OCI-LY1 (cell line): Measurements from ENCODE around the gene RAI14.

Source experiments
- CTCF ChIP-seq: fragments of 200-600 bp; sonication (generic), shearing (Covaris generic); IDR thresholded peaks from 2 replicates; pipeline ENCODE4 v1.5.1; 2017; ENCODE audit warnings: mild to moderate bottlenecking, antibody characterized with exemption, low read length, moderate library complexity, mixed read lengths
- EZH2 ChIP-seq: fragments of 200-600 bp; sonication (generic), shearing (Covaris generic); IDR thresholded peaks from 2 replicates; pipeline ENCODE4 v1.8.0; 2017; ENCODE audit warnings: borderline replicate concordance, mixed run types, mild to moderate bottlenecking, antibody characterized with exemption, low read length, moderate library complexity, mixed read lengths

- TF ChIP-seq EZH2 (no peak), CTCF (no peak)
Observed at GRCh38 chr5:34742061-34742460, 85.9 kb downstream of the RAI14 start.
